ENCODE measurements around the gene ADAM12. TPM values are rescaled to one million over a fixed set of nuclear protein-coding genes. Genes with fewer than 3 reads are reported as not detected.

ADAM12 gene
- total RNA-seq, 2 donors from 2014 or later = 0.27 to 2.2 TPM

DNA sequence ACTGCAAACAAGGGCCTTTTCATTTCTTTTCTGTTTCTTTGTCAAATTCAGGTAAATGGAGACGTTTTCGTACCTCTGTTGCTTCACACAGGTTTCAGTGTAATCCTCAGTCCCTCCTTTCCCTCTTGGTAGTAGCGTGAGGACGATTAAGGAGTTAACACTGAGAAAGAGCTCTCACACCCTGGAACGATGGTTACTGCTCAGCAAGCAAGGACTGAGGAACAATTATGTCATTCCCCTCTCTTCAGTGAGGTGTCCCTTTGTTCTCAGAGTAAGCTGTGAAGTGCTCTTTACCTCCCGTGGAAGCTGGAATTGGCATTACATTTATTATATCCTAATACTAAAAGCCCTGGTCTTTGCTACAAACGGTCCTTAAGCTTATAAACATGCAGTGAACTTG is 396.0 kb downstream of the ADAM12 start:
- Histone ChIP-seq H3K9me3 (no peaks in the 10 kb centered on the region), H3K4me1 (ENCODE audit: control insufficient read depth in 1 of 2, low read depth in 2 of 2) (no peaks in the 10 kb centered on the region), H3K4me3 (no peak overlapping the region), H3K36me3 (no peaks in the 10 kb centered on the region), H3K27me3 (replicated peaks; ENCODE audit: insufficient read depth) (no peaks in the 10 kb centered on the region), H3K27ac (no peak overlapping the region)
- TF ChIP-seq, protein P1, sequence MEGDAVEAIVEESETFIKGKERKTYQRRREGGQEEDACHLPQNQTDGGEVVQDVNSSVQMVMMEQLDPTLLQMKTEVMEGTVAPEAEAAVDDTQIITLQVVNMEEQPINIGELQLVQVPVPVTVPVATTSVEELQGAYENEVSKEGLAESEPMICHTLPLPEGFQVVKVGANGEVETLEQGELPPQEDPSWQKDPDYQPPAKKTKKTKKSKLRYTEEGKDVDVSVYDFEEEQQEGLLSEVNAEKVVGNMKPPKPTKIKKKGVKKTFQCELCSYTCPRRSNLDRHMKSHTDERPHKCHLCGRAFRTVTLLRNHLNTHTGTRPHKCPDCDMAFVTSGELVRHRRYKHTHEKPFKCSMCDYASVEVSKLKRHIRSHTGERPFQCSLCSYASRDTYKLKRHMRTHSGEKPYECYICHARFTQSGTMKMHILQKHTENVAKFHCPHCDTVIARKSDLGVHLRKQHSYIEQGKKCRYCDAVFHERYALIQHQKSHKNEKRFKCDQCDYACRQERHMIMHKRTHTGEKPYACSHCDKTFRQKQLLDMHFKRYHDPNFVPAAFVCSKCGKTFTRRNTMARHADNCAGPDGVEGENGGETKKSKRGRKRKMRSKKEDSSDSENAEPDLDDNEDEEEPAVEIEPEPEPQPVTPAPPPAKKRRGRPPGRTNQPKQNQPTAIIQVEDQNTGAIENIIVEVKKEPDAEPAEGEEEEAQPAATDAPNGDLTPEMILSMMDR (IDR thresholded peaks at IDR 0.05) = no peak
- DNase-seq (ENCODE audit: low spot score) (no peak), ATAC-seq (ENCODE audit: insufficient number of reproducible peaks, low FRiP score, low read depth) (no peak)

DNA sequence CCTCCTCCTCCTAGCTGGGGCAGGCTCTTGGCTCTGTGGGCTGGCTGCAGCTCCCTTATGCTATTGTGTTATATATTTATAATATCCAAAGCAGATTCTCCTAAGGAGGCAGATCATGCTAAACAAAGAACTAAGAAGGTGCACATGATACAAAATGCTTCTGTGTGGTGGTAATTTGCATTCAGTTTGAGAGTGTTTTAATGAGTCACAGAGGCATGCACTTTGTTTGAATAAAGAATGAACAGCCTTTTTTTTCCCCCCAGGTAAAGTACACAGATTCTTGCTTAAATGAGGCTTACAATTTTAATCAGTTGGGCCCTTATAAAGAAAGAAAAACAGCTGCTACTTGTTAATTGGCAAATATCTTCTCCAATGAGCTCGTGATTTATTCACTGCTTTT is 396.9 kb downstream of the ADAM12 start:
- H3K27ac ChIP-seq = no peak overlapping the region
- H3K36me3 ChIP-seq = no peaks in the 10 kb centered on the region
- no peaks in the 10 kb centered on the region for H3K9me3 ChIP-seq
- ATAC-seq (ENCODE audit: insufficient number of reproducible peaks, low FRiP score, low read depth) = no peak
- TF ChIP-seq, protein P1 (IDR thresholded peaks at IDR 0.05) = no peak
- H3K27me3 ChIP-seq (replicated peaks; ENCODE audit: insufficient read depth) = no peaks in the 10 kb centered on the region
- DNase-seq (ENCODE audit: low spot score) = no peak
- no peak overlapping the region for H3K4me3 ChIP-seq
- H3K4me1 ChIP-seq (ENCODE audit: control insufficient read depth in 1 of 2, low read depth in 2 of 2) = no peaks in the 10 kb centered on the region

DNA sequence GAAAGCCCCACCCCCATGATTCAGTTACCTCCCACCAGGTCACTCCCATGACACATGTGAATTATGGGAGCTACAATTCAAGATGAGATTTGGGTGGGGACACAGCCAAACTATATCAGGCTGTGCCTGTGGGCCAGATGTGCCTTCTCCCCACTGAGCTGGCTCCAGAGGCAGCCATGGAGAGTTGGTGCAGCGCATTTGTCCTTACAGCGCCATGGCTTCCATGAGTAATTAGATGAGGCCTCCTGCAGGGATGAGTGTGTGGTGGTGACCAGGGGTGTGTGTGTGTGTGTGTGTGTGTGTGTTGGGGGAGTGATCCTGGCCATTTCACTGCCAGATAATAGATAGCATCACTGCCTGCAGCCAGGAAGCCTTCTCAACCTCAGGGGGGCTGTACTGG is 397.3 kb downstream of the ADAM12 start:
- no peak for DNase-seq (ENCODE audit: low spot score)
- H3K27ac ChIP-seq = no peak overlapping the region
- ATAC-seq (ENCODE audit: insufficient number of reproducible peaks, low FRiP score, low read depth) = no peak
- H3K36me3 ChIP-seq = no peaks in the 10 kb centered on the region
- H3K4me1 ChIP-seq (ENCODE audit: control insufficient read depth in 1 of 2, low read depth in 2 of 2) = no peaks in the 10 kb centered on the region
- H3K27me3 ChIP-seq (replicated peaks; ENCODE audit: insufficient read depth) = no peaks in the 10 kb centered on the region
- H3K4me3 ChIP-seq = no peak overlapping the region
- no peaks in the 10 kb centered on the region for H3K9me3 ChIP-seq
- TF ChIP-seq, protein P1 (IDR thresholded peaks at IDR 0.05) = no peak

DNA sequence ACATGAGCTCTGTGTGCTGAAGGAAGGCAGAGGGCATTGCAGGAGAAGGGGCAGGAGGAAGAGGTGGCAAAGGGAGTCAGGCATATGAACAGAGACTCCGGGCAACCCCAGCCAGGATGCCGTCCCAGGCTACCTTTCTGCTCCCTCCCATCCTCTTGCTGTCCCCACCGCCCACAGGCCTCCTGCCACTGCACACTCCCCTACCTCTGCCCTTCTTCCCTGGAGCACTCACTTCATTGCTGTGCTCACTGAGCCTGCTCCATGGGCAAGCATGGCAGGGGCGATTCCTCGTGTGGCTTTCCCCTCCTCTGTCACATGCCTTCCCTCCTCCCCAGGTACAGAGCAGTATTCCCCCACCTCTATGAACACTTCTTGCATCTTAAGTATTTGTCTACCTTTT is 398.5 kb downstream of the ADAM12 start:
- no peaks in the 10 kb centered on the region for H3K4me1 ChIP-seq (ENCODE audit: control insufficient read depth in 1 of 2, low read depth in 2 of 2)
- no peak overlapping the region for H3K27ac ChIP-seq
- DNase-seq (ENCODE audit: low spot score) = no peak
- TF ChIP-seq, protein P1 (IDR thresholded peaks at IDR 0.05) = no peak
- ATAC-seq (ENCODE audit: insufficient number of reproducible peaks, low FRiP score, low read depth) = no peak
- H3K4me3 ChIP-seq = no peak overlapping the region
- H3K9me3 ChIP-seq = no peaks in the 10 kb centered on the region
- no peaks in the 10 kb centered on the region for H3K27me3 ChIP-seq (replicated peaks; ENCODE audit: insufficient read depth)
- no peaks in the 10 kb centered on the region for H3K36me3 ChIP-seq

DNA sequence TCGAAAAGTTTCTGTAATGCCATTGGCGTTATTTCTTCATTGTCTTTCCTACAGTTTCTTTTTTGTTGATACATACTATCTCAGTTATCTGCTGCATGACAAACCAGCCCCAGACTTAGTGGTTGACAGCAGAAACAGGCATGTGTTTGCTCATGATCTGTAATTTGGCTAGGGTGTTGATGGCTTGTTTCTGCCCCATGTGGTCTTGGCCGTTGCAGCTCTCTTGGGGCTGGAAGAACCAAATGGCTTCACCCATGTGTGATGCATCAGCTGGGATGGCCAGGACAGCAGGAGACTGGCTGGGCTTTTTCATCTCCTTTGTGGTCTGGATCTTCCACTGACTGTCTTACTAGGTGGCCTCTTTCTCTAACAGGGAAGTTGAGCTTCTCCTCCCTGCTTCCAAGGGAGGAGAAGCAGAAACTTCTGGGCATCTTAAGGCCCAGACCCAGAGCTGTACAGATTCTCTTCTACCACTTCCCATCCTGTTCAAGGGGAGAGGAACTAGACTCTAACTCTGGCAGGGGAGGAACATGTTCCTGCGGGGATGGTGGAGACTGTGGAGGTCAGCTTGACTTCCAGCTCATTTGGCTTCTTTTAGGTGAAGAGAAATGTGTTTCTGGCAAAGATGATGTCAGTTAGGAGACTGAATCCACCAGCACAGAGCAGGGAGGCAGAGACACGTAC is 402.6 kb downstream of the ADAM12 start:
- ATAC-seq (ENCODE audit: insufficient number of reproducible peaks, low FRiP score, low read depth) (no peak), DNase-seq (ENCODE audit: low spot score) (no peak)
- Histone ChIP-seq H3K9me3 (no peaks in the 10 kb centered on the region), H3K4me1 (ENCODE audit: control insufficient read depth in 1 of 2, low read depth in 2 of 2) (no peaks in the 10 kb centered on the region), H3K36me3 (no peaks in the 10 kb centered on the region), H3K4me3 (no peak overlapping the region), H3K27me3 (replicated peaks; ENCODE audit: insufficient read depth) (no peaks in the 10 kb centered on the region), H3K27ac (no peak overlapping the region)
- TF ChIP-seq, protein P1 (IDR thresholded peaks at IDR 0.05) = no peak
